Body of pancreas (tissue), 4 donors: Measurements from ENCODE around the gene TESK2. TPM values are rescaled to one million over a fixed set of nuclear protein-coding genes. Genes with fewer than 3 reads are reported as not detected.

ENCODE experiments used
- ATAC-seq: fragments of 150-250 bp; one replicate; pipeline ENCODE4 v1.9.1; 2016
- DNase-seq, 4 donors: peaks; one replicate each; pipeline ENCODE4 v3.0.0-alpha.2; 2019
- H3K27ac ChIP-seq, 4 donors: fragments of 200-600 bp; sonication (generic); 1 replicate in 3 of 4; 2 replicates in 1 of 4; pipeline versions ENCODE4 v1.5.1 to v1.6.1; 2016 to 2019; ENCODE audit warnings: mild to moderate bottlenecking in 1 of 4, mixed read lengths in 1 of 4, moderate library complexity in 1 of 4
- H3K27me3 ChIP-seq, 2 donors: fragments of 200-600 bp; sonication (generic); one replicate each; pipeline ENCODE4 v1.6.0; 2016; ENCODE audit warnings: mild to moderate bottlenecking in 1 of 2
- H3K36me3 ChIP-seq, 2 donors: fragments of 200-600 bp; sonication (generic); replicated peaks in 1 of 2; 2 replicates each; pipeline ENCODE4 v1.5.1; 2016; ENCODE audit warnings: low read depth in 2 of 2; ENCODE audit not compliant: insufficient read depth in 1 of 2
- H3K4me1 ChIP-seq: fragments of 200-600 bp; sonication (generic); one replicate; pipeline ENCODE4 v1.6.0; 2016
- H3K4me3 ChIP-seq, 2 donors: fragments of 200-600 bp; sonication (generic); 1 replicate in 1 of 2; 2 replicates in 1 of 2; pipeline ENCODE4 v1.5.1; 2016 to 2019
- H3K9me3 ChIP-seq, 3 donors: fragments of 200-600 bp; sonication (generic); 1 replicate in 2 of 3; 2 replicates in 1 of 3; pipeline ENCODE4 v1.5.1; 2016
- POLR2A ChIP-seq, 3 donors: fragments of 450-650 bp; IDR thresholded peaks; one replicate each; pipeline ENCODE4 v1.6.1; 2016; ENCODE audit warnings: antibody characterized with exemption in 3 of 3, mild to moderate bottlenecking in 2 of 3
- WGBS, 2 donors: methylation state at CpG; one replicate each; pipeline ENCODE4 v1.1.5; 2017; 5-methylcytosine and 5-hydroxymethylcytosine counted together
- intact Hi-C: fragments of 100-400 bp; cut with DNase I; formaldehyde crosslinking; loops from one replicate; pipeline ENCODE4 v1.15.1; 2023
- total RNA-seq, 2 donors: library from RNA; depleted of rRNA; stranded (reverse); fragments of >200 nt; gene quantifications; one replicate each; pipeline ENCODE4 v1.1.0, GENCODE V29; 2016
- TF ChIP-seq, protein P1 (sequence below), 7 experiments: fragments of 450-650 bp in 4 of 7; fragments of 200-600 bp in 3 of 7; sonication (generic) in 3 of 7; IDR thresholded peaks; one replicate each; pipeline ENCODE4 v1.5.1; 2016 to 2019; ENCODE audit warnings: antibody characterized with exemption in 7 of 7

TESK2 gene
- total RNA-seq, 2 donors from 2014 or later: 0.33 to 3.6 TPM

DNA sequence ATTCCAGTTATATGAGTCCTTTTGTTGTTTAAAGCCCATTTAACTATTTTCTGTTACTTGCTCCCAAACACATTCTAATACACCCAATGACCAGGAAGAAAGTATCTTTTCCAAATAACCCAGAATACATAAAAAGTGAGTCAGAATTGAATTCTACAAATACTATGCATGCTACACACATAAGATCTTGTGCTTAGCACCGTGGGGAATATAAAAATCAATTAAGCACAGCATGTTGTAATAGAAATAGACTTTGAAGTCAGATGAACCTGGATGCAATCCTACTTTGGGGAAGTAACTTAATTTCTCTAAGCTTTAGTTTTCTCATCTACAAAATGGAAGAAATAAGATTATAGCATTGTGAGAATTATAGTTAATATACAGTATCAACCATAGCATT, 110.2 kb downstream of the TESK2 start:
- Histone ChIP-seq H3K9me3 (no peaks in the 10 kb centered on the region), H3K27me3 (no peaks in the 10 kb centered on the region), H3K4me1 (no peaks in the 10 kb centered on the region), H3K36me3 (no peaks in the 10 kb centered on the region), H3K27ac (no peak overlapping the region), H3K4me3 (no peak overlapping the region)
- intact Hi-C loops: no loop called here
- no peak for ATAC-seq
- no peak for DNase-seq
- 70 to 77% methylated on average over 1 of the region's 1 CpG for WGBS, 2 donors
- no peak for TF ChIP-seq POLR2A (IDR thresholded peaks at IDR 0.05)
- TF ChIP-seq, protein P1, sequence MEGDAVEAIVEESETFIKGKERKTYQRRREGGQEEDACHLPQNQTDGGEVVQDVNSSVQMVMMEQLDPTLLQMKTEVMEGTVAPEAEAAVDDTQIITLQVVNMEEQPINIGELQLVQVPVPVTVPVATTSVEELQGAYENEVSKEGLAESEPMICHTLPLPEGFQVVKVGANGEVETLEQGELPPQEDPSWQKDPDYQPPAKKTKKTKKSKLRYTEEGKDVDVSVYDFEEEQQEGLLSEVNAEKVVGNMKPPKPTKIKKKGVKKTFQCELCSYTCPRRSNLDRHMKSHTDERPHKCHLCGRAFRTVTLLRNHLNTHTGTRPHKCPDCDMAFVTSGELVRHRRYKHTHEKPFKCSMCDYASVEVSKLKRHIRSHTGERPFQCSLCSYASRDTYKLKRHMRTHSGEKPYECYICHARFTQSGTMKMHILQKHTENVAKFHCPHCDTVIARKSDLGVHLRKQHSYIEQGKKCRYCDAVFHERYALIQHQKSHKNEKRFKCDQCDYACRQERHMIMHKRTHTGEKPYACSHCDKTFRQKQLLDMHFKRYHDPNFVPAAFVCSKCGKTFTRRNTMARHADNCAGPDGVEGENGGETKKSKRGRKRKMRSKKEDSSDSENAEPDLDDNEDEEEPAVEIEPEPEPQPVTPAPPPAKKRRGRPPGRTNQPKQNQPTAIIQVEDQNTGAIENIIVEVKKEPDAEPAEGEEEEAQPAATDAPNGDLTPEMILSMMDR (IDR thresholded peaks at IDR 0.05): no peak

DNA sequence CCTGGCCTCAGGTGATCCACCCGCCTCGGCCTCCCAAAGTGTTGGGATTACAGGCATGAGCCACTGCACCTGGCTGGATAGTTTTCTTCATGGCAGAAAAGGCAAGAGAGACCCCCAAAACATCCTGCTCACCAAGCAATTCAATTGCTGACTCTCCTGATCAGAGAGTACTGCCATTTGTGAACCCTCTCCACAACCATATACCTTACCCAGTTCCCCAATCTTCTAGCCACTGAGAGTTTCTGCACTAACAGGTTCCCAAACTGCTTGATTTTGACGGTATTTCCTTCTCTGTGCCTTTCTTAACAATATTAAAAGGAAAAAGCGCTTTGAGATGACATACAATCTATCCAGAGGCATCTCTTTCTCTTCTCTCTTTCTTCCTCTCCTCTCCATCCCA, 110.8 kb downstream of the TESK2 start:
- intact Hi-C loops: no loop called here
- Histone ChIP-seq H3K27me3 (no peaks in the 10 kb centered on the region), H3K4me3 (no peak overlapping the region), H3K4me1 (no peaks in the 10 kb centered on the region), H3K9me3 (no peaks in the 10 kb centered on the region), H3K27ac (no peak overlapping the region), H3K36me3 (no peaks in the 10 kb centered on the region)
- DNase-seq: no peak
- ATAC-seq: no peak
- 86 to 92% methylated on average over 4 of the region's 4 CpGs for WGBS, 2 donors
- TF ChIP-seq POLR2A (IDR thresholded peaks at IDR 0.05): no peak
- TF ChIP-seq, protein P1 (IDR thresholded peaks at IDR 0.05): no peak

DNA sequence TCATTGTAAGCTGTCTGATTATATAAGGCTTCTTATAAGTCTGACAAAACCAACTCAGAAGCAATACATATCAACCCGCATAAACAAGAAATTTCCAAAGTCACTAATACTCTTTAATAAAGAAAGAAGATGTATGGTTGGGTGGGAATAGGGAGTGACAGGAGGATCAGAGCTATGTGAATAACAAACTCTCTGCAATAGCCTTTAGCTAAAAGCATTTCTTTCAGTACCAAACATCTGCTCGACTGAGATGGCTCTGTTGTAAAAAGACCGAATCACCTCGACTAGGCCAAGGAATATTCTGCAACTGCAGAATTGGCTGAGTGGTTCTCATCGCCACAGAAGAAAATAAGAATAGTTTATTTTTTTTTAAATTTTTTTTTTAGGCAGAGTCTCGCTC, 111.4 kb downstream of the TESK2 start:
- 92 to 94% methylated on average over 6 of the region's 6 CpGs for WGBS, 2 donors
- intact Hi-C loops: no loop called here
- TF ChIP-seq, protein P1 (IDR thresholded peaks at IDR 0.05): no peak
- TF ChIP-seq POLR2A (IDR thresholded peaks at IDR 0.05): no peak
- no peaks in the 10 kb centered on the region for H3K36me3 ChIP-seq
- no peak overlapping the region for H3K27ac ChIP-seq
- H3K27me3 ChIP-seq: no peaks in the 10 kb centered on the region
- DNase-seq: no peak
- ATAC-seq: no peak
- H3K4me3 ChIP-seq: no peak overlapping the region
- no peaks in the 10 kb centered on the region for H3K9me3 ChIP-seq
- H3K4me1 ChIP-seq: no peaks in the 10 kb centered on the region

DNA sequence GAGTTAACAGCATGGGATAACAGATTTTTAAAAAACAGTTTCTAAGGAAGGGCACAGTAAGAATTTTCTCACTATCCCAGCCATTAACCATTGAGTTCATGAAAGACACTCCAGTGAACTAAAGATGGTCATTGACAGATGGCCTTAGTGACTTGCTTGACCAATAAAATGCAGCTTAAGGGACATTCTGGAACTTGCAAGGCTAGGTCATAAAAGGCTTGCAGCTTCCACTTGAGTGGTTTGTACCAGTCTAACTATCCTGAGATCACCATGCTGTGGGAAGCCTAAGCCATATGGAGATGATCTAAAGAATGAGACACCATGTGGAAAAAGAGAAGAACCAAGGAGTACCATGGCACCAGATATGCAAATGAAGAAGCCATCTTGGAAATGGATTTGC, 112.8 kb downstream of the TESK2 start:
- no peak for ATAC-seq
- no peak for DNase-seq
- no peaks in the 10 kb centered on the region for H3K4me1 ChIP-seq
- intact Hi-C loops: no loop called here
- no peaks in the 10 kb centered on the region for H3K9me3 ChIP-seq
- H3K4me3 ChIP-seq: no peak overlapping the region
- no peaks in the 10 kb centered on the region for H3K36me3 ChIP-seq
- no peaks in the 10 kb centered on the region for H3K27me3 ChIP-seq
- TF ChIP-seq POLR2A (IDR thresholded peaks at IDR 0.05): no peak
- TF ChIP-seq, protein P1 (IDR thresholded peaks at IDR 0.05): no peak
- no peak overlapping the region for H3K27ac ChIP-seq
